Choroid plexus epithelial cell (primary cell): ENCODE results near the gene CUL4A.

Experiments
- DNase-seq: peaks from one replicate; pipeline ENCODE4 v3.0.0-alpha.2; 2010; ENCODE audit warnings: low read depth
- H3K4me3 ChIP-seq: 2 replicates; pipeline ENCODE4 v1.5.1; 2011; ENCODE audit warnings: low read depth, mild to moderate bottlenecking, control low read depth, low read length, moderate library complexity
- TF ChIP-seq, protein P1 (sequence below): conservative IDR thresholded peaks from 2 replicates; pipeline ENCODE4 v1.5.1; 2011; ENCODE audit warnings: low read depth, mild to moderate bottlenecking, control low read depth, inconsistent platforms, low read length, moderate library complexity

Gene CUL4A

GRCh38 chr13:113315992-113316391 is 106.6 kb downstream of the CUL4A start:
- TF ChIP-seq, protein P1, sequence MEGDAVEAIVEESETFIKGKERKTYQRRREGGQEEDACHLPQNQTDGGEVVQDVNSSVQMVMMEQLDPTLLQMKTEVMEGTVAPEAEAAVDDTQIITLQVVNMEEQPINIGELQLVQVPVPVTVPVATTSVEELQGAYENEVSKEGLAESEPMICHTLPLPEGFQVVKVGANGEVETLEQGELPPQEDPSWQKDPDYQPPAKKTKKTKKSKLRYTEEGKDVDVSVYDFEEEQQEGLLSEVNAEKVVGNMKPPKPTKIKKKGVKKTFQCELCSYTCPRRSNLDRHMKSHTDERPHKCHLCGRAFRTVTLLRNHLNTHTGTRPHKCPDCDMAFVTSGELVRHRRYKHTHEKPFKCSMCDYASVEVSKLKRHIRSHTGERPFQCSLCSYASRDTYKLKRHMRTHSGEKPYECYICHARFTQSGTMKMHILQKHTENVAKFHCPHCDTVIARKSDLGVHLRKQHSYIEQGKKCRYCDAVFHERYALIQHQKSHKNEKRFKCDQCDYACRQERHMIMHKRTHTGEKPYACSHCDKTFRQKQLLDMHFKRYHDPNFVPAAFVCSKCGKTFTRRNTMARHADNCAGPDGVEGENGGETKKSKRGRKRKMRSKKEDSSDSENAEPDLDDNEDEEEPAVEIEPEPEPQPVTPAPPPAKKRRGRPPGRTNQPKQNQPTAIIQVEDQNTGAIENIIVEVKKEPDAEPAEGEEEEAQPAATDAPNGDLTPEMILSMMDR = no peak
- DNase-seq = no peak
- no peak overlapping the region for H3K4me3 ChIP-seq
